Natural killer cell (primary cell): Measurements from ENCODE around the gene RNF167. TPM values are rescaled to one million over a fixed set of nuclear protein-coding genes. Genes with fewer than 3 reads are reported as not detected.
A peak's percentile ranks its signal among the peaks of the same experiment; 100 is the strongest.

ENCODE experiments used
- ATAC-seq, 3 donors: fragments of 150-1000 bp in 2 of 3; fragments of 200-7000 bp in 1 of 3; cut with Tn5 transposase; 1 replicate in 1 of 3; 2 replicates in 2 of 3; pipeline ENCODE4 v1.10.0; 2021; ENCODE audit warnings: mild to moderate bottlenecking in 2 of 3, moderate library complexity in 2 of 3
- DNase-seq, 2 donors: peaks; one replicate each; pipeline versions ENCODE4 v3.0.0 to v3.0.0-alpha.2; 2013 to 2021; ENCODE audit warnings: mixed read lengths in 1 of 2
- H3K27ac ChIP-seq: one replicate; pipeline ENCODE4 v1.5.1; 2013; ENCODE audit warnings: mild to moderate bottlenecking, low read length
- H3K27me3 ChIP-seq: one replicate; pipeline ENCODE4 v1.6.1; 2013; ENCODE audit warnings: low read length; ENCODE audit not compliant: control insufficient read depth, insufficient read depth
- H3K36me3 ChIP-seq: one replicate; pipeline ENCODE4 v1.6.1; 2013; ENCODE audit warnings: low read length; ENCODE audit not compliant: control insufficient read depth, insufficient read depth
- H3K4me1 ChIP-seq: one replicate; pipeline ENCODE4 v1.6.1; 2013; ENCODE audit warnings: low read length; ENCODE audit not compliant: control insufficient read depth, insufficient read depth
- H3K4me3 ChIP-seq: one replicate; pipeline ENCODE4 v1.5.1; 2013; ENCODE audit warnings: low read length
- H3K9me3 ChIP-seq: one replicate; pipeline ENCODE4 v1.6.1; 2013; ENCODE audit warnings: low read length; ENCODE audit not compliant: control insufficient read depth, insufficient read depth
- H3K27ac Mint-ChIP-seq, 2 donors: one replicate each; pipeline ENCODE4 v1.8.0; 2022; ENCODE audit warnings: mild to moderate bottlenecking in 2 of 2, mixed read lengths in 2 of 2, moderate library complexity in 1 of 2
- H3K27me3 Mint-ChIP-seq, 2 donors: one replicate each; pipeline ENCODE4 v1.8.0; 2022; ENCODE audit warnings: low read depth in 2 of 2, mixed read lengths in 2 of 2
- H3K36me3 Mint-ChIP-seq: one replicate; pipeline ENCODE4 v1.8.0; 2022; ENCODE audit warnings: mixed read lengths
- H3K4me1 Mint-ChIP-seq, 2 donors: one replicate each; pipeline ENCODE4 v1.8.0; 2022; ENCODE audit warnings: mixed read lengths in 2 of 2
- H3K4me3 Mint-ChIP-seq: one replicate; pipeline ENCODE4 v1.8.0; 2022; ENCODE audit warnings: mild to moderate bottlenecking, moderate library complexity, mixed read lengths
- H3K9me3 Mint-ChIP-seq, 2 donors: one replicate each; pipeline ENCODE4 v1.8.0; 2022; ENCODE audit warnings: mixed read lengths in 2 of 2
- CTCF ChIP-seq: fragments of 200-600 bp; IDR thresholded peaks from one replicate; pipeline ENCODE4 v1.8.0; 2022; ENCODE audit warnings: antibody characterized with exemption
- WGBS: methylation state at CpG from one replicate; pipeline ENCODE4 v1.1.7; 2013; ENCODE audit warnings: missing lambda C conversion rate; ENCODE audit not compliant: insufficient coverage; 5-methylcytosine and 5-hydroxymethylcytosine counted together
- intact Hi-C: fragments of 100-400 bp; cut with micrococcal nuclease; formaldehyde crosslinking; loops from one replicate; pipeline ENCODE4 v1.14.2; 2022
- total RNA-seq, 4 donors: library from RNA; stranded (reverse); fragments of 120-200 nt in 1 of 4; gene quantifications; one replicate each; pipeline versions ENCODE4 v1.2.3 to v1.2.4, GENCODE V29; 2013 to 2022

The RNF167 gene
- total RNA-seq, 3 donors from 2014 or later (not counting 1 experiment from before 2014, with no cell fraction given): 149 to 189 (median 177) TPM

- DNase-seq: no peak
- H3K4me3 ChIP-seq: no peak overlapping the region
- ATAC-seq: no peak
- TF ChIP-seq CTCF: no peak
- H3K9me3 ChIP-seq: no peaks in the 10 kb centered on the region
- H3K27me3 ChIP-seq: no peaks in the 10 kb centered on the region
- Mint-ChIP-seq H3K4me1 (peaks cover 11 to 18% of the 10 kb centered on the region in 2 donors), H3K4me3 (no peak overlapping the region), H3K9me3 (no peaks in the 10 kb centered on the region), H3K27me3 (peaks cover 0 to under 1% of the 10 kb centered on the region in 2 donors), H3K27ac (no peak overlapping the region), H3K36me3 (no peaks in the 10 kb centered on the region)
- H3K36me3 ChIP-seq: no peaks in the 10 kb centered on the region
- intact Hi-C loops: no loop called here
- 97% methylated on average over 18 of the region's 18 CpGs for WGBS
- no peak overlapping the region for H3K27ac ChIP-seq
- H3K4me1 ChIP-seq: peaks cover 14% of the 10 kb centered on the region
These were observed 11.2 kb upstream of the RNF167 start for GRCh38 chr17:4928881-4929280.

GRCh38 chr17:4931963-4932362, 8.1 kb upstream of the RNF167 start, which contains the start of gene GP1BA:
TSS of gene GP1BA (plus strand) at chr17:4932277. CDS start at chr17:4932605, 328 bp downstream.
- no peak within 1 kb of the TSS for H3K27ac ChIP-seq
- no peak for ATAC-seq
- intact Hi-C loops: no loop called here
- H3K36me3 ChIP-seq: peaks cover 1% of the 10 kb centered on the region
- WGBS: 58% methylated on average over 11 of the region's 14 CpGs
- Mint-ChIP-seq H3K27me3 (peaks cover 0 to 4% of the 10 kb centered on the region in 2 donors), H3K4me3 (no peak within 1 kb of the TSS), H3K9me3 (no peaks in the 10 kb centered on the region), H3K4me1 (peaks cover 28 to 37% of the 10 kb centered on the region in 2 donors), H3K36me3 (no peaks in the 10 kb centered on the region), H3K27ac (no peak within 1 kb of the TSS)
- H3K9me3 ChIP-seq: no peaks in the 10 kb centered on the region
- H3K4me1 ChIP-seq: peaks cover 22% of the 10 kb centered on the region
- no peaks in the 10 kb centered on the region for H3K27me3 ChIP-seq
- H3K4me3 ChIP-seq: no peak within 1 kb of the TSS
- no peak for TF ChIP-seq CTCF
- DNase-seq: no peak

GRCh38 chr17:4932756-4933155, 7.3 kb upstream of the RNF167 start:
- Mint-ChIP-seq H3K36me3 (no peaks in the 10 kb centered on the region), H3K4me1 (peaks cover 28 to 42% of the 10 kb centered on the region in 2 donors), H3K4me3 (no peak overlapping the region), H3K27me3 (peaks cover 0 to 4% of the 10 kb centered on the region in 2 donors), H3K9me3 (no peaks in the 10 kb centered on the region), H3K27ac (no peak overlapping the region)
- intact Hi-C loops: no loop called here
- no peaks in the 10 kb centered on the region for H3K9me3 ChIP-seq
- H3K4me3 ChIP-seq: no peak overlapping the region
- TF ChIP-seq CTCF: no peak
- peaks cover 9% of the 10 kb centered on the region for H3K36me3 ChIP-seq
- H3K27me3 ChIP-seq: no peaks in the 10 kb centered on the region
- peaks cover 22% of the 10 kb centered on the region for H3K4me1 ChIP-seq
- DNase-seq (no peak), ATAC-seq (no peak)
- WGBS: 94% methylated on average over 12 of the region's 12 CpGs
- H3K27ac ChIP-seq: no peak overlapping the region

- Mint-ChIP-seq H3K27ac (peak overlapping the region in 1 of 2 donors; percentile 81), H3K36me3 (no peaks in the 10 kb centered on the region), H3K9me3 (no peaks in the 10 kb centered on the region), H3K4me1 (peaks cover 33 to 50% of the 10 kb centered on the region in 2 donors), H3K27me3 (peaks cover 0 to 4% of the 10 kb centered on the region in 2 donors), H3K4me3 (peak overlapping the region; percentile 80)
- DNase-seq (no peak), ATAC-seq (peak in 1 of 3 donors; percentile 10)
- no peaks in the 10 kb centered on the region for H3K9me3 ChIP-seq
- H3K4me3 ChIP-seq: no peak overlapping the region
- peaks cover 17% of the 10 kb centered on the region for H3K36me3 ChIP-seq
- 40% methylated on average over 15 of the region's 16 CpGs for WGBS
- H3K27me3 ChIP-seq: no peaks in the 10 kb centered on the region
- no peak overlapping the region for H3K27ac ChIP-seq
- no peak for TF ChIP-seq CTCF
- intact Hi-C loops: no loop called here
- peaks cover 29% of the 10 kb centered on the region for H3K4me1 ChIP-seq
These were observed 6.4 kb upstream of the RNF167 start for GRCh38 chr17:4933646-4934045.
